Amniotic epithelial cell (primary cell): ENCODE results near the gene UCHL1.

Experiments
- DNase-seq: peaks from one replicate; pipeline ENCODE4 v3.0.0-alpha.2; 2010; ENCODE audit warnings: low read depth

The UCHL1 gene

DNA sequence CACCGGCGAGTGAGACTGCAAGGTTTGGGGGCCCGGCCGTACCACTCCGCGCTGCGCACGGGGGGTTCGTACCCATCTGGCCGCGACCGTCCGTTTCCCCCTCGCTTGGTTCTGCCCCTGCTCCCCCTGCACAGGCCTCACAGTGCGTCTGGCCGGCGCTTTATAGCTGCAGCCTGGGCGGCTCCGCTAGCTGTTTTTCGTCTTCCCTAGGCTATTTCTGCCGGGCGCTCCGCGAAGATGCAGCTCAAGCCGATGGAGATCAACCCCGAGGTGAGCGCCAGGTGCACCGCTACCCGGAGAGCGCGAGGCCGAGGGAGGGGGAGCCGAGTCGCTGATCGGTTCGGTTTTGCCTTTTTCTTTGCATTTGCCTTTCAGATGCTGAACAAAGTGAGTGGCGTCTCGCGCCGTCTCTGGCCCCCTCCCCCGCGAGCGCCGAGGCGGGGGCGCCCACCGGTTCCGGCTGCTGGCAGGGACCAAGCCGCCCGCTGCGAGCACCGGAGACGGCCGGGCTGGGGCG lies at the start of gene UCHL1:
Gene UCHL1 (plus strand): TSS at position 189 of the 517 bp plus-strand sequence. CDS start 49 bp downstream, at position 238.
- peak; percentile 79 for DNase-seq

GRCh38 chr4:41207291-41207831 lies 49.4 kb upstream of the UCHL1 start:
- peak; percentile 70 for DNase-seq

DNA sequence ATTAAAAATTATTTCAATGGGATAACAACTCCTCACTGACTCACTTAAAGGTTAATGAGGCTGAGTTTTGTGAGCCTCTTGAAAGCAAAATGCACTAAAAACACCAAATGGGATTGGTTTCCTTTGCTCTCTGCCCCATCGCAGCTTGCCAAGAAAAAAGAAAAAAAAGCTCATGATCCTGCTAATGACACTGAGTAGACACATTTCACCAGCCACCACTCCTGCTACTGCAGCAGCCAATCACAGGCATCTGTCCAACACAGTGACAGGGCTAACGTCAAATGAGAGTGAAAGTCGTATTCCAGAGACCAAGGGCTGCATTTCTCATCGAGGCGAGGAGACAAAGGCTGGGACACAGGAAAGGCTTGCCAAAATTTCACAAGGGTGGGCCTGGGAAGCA lies 47.5 kb upstream of the UCHL1 start:
- DNase-seq: no peak

DNA sequence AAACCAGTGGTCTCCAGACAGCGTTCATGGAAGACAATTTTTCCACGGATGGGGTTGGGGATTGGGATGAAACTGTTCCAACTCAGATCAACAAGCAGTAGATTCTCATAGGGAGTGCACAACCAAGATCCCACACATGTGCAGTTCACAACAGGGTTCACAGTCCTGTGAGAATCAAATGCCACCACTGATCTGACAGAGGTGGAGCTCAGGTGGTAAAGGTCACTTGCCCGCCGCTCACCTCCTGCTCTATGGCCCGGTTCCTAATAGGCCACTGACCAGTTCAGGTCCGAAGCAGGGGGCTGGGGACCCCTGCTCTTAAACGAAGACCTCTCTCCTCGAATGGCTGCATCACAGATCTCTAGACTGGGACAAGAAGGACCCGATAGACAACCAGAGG lies 46.8 kb upstream of the UCHL1 start:
- no peak for DNase-seq

DNA sequence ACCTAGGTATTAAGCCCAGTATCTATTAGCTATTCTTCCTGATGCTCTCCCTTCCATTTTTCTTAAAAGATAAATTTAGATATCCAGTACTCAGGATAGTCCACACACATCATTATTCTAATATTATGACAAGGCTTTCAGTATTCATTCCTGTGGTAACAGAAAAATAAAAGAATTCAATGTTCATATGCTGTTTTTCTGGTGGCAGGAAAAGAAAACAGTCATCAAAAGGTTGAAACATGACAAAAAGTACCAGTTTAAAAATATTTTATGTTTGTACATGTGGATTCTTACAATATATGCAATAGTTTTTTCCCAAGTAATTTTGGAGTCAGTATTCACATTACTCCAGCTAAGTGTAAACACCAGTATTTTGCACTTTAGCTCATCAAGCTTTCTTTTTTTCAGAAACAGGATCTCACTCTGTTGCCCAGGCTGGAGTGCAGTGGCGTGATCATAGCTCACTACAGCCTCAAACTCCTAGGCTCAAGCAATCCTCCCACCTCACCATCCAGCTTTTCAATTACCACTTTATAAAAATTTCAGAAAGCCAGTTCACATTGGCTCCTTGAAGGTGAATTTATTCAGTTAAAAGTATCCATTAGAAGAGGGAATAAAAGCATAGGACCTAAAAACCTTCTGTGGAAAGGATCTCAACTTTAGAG lies 44.6 kb upstream of the UCHL1 start:
- no peak for DNase-seq

GRCh38 chr4:41212616-41213203 lies 44.0 kb upstream of the UCHL1 start:
- DNase-seq: peak; percentile 89

DNA sequence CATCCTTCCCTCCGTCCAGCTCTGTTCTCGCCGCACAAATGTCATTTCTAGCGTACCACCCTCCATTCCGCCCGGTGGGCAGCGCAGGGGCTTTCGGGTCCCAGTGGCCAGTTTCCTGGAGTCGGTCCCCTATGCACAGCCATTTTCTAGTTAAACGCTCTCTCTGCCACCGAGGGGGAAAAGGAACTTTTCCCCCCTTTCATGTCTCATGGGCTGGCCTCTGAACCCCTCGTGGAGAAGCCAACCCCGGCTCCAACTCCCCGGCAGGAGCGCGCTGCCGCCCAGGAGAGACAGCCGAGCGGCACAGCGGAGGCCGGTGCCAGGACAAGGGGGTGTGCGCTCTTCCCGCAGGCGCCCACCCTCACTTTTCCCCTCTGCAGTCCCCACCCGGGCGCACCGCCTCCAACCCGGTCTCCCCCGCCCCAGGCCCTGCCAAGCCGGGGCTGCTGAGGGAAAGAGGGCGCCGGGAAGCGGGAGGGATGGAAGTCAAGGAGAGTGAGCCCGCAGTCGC lies 43.0 kb upstream of the UCHL1 start:
- no peak for DNase-seq

- DNase-seq: peak; percentile 96
These were observed 42.4 kb upstream of the UCHL1 start, which contains the start of gene APBB2 for GRCh38 chr4:41214136-41214824. Gene APBB2 (minus strand): TSS chr4:41214542. CDS start chr4:41033254, 181,288 bp downstream.

DNA sequence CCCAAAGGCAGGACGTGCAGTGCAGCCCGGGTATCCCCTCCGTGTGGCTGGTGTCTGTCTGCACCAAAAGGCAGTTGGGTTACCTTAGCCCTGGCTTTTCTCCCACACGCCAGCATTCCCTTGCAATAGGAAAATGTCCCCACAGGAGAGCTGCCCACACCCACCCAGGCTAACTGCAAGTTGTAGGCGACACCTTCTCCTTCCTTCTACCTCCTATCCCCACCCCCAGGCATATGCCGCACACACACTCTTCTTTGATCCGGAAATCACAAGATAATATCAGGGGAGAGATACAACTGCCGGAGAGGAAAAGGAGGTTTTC lies 41.9 kb upstream of the UCHL1 start:
- DNase-seq: no peak

DNA sequence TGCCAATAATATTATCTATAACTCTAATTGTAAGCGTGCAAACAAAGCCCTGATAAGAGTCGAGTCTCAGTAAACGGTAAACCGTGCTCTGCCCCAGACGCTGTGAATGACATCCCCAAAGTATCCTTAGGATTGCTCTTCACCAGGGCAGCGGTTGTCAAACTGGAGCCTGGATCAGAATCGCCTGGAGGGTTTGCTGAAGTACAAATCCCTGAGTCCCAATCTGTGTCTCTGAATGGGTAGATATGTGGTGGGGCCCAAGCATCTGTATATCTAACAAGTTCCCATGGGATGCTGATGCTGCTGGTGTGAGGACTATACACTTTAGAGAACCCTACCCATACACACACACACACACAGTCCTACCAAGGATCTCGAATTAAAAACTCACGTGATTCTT lies 41.6 kb upstream of the UCHL1 start:
- DNase-seq: no peak

GRCh38 chr4:41215969-41216293 lies 40.8 kb upstream of the UCHL1 start:
- no peak for DNase-seq

DNA sequence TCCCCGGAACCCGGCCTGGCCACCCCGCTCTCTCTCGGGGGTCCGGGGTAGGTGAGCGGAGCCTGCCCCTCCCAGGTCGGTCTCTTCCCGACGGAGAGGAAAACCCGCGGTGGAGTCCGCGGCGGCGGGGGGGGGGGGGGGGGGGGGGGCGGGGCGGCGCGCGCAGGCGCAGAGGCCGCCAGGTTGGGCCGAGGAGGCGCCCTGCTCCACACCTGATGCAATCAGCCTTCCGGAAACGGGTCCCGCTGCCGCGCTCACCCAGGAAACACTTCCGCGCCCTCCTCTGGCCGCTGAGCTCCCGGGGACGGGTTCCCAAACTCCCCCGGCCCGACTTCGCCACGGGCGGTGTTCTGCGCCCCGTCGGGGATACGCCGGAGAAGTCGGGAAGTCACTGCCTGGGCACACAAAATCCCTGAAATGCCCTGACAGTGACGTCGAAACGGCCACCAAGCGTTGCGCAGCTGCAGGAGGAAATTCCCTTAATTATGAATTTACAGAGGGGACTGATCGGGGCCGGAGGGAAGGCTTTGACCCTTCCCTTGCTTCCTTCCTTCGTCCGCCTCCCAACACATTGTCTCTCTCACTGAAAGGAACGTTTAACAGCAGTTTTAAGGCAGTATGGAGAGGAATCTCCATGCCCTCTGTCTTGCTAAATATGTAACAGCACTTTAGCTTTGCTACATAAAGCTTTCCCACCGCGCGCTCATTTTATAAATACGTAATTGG lies 40.3 kb upstream of the UCHL1 start:
- DNase-seq: peak; percentile 64

DNA sequence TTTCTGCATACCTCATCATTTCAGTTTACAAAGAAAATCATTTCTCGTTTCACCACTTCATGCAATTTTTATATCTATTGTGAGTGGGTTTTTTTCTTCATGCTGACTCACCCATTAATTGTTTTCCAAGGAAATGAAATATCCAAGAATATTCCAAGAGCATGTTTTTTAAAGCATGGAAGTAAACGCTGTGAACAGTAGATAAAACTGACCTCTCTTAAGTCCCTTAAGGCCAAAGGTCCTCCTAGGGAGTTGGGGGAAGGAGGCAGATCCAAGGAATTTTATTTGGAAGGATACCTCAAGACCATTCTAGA lies 39.8 kb upstream of the UCHL1 start:
- DNase-seq: no peak

GRCh38 chr4:41217374-41217773 lies 39.4 kb upstream of the UCHL1 start:
- no peak for DNase-seq

- DNase-seq: no peak
These were observed 38.0 kb upstream of the UCHL1 start for GRCh38 chr4:41218703-41219102.

DNA sequence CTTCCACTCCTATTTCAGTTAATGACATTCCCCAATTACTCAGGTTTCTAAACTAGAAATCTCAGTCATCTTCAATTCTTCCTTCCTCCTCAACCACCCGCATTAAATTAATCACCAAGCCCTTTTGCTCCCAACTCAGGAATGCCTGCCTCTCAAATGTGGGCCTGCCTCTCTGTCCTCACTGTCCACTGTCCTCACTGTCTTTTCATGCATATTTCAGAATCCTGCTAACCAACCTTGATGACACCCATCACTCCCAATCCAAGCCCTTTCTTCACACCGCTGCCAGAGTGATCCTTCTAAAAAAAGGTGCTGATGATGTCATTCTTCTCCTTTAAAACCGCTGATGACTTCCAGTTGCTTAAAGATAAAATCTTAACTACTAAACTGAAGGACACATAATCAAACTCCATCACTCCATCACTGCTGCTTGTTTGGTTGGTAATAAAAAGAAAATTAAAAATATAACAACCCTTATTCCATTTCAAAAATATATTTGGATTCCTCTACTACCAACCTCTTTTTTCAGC lies 37.2 kb upstream of the UCHL1 start:
- DNase-seq: no peak

DNA sequence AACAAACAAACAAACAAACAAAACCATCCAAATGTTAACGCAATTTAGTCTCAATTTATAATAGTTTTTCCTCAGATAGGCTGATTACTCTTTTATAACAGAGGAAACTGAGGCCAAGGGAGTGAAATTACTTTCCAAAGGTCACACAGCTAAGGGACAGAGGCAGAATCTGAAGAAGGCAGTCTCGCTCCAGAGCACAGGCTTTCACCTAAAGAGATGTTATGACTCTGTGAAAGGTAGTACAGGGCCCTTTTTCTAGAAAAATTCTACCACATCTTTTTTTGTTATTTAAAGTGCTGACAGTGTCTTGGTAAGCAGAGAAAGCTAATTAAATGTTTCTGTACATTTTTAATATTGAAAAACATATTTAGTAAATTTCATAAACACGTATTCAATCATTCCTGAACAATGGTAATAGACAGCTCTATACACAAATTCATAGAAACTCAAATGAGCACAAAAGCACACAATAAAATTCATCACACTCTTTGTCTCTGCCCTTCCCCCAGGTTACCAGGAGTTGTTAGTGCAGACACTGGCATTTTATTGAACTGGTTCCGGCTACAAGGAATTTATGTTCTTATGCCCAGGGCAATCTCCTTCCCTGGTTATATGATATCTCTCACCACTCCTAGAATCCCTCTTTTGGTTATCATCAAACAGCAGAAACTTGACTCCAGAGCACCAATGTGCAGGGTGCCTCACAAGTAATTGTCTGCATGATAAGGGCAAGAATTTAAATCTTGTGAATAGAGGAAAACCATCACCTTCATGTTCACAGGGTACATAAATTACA lies 34.7 kb upstream of the UCHL1 start:
- no peak for DNase-seq

GRCh38 chr4:41227902-41228301 lies 28.8 kb upstream of the UCHL1 start:
- DNase-seq: no peak

- peak; percentile 12 for DNase-seq
These were observed 24.3 kb upstream of the UCHL1 start for GRCh38 chr4:41232406-41232805.

DNA sequence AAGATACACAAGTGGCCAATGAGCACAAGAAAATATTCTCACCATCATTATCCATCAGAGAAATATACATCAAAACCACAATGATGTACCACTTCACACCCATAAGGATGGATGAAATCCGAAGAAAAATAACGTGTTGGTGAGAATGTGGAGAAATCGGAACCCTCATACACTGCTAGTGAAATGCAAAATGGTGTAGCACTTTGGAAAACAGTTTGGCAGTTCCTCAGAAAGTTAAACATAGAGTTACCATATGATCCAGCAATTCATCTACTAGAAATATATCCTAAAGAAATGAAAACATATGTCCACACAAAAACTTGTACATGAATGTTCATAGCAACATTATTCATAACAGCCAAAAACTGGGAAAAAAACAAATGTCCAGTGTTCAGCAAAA lies 23.9 kb upstream of the UCHL1 start:
- DNase-seq: no peak

GRCh38 chr4:41236032-41236431 lies 20.7 kb upstream of the UCHL1 start:
- DNase-seq: peak; percentile 22
